K562 (cell line): Measurements from ENCODE around the gene MPG. TPM values are rescaled to one million over a fixed set of nuclear protein-coding genes. Genes with fewer than 3 reads are reported as not detected.

Source experiments
- ATAC-seq: fragments of 200-7000 bp; cut with Tn5 transposase; 3 replicates; pipeline ENCODE4 v1.9.1; 2020; ENCODE audit warnings: moderate library complexity
- BruUV-seq: library from RNA; stranded (reverse); fragments of 400-500 nt; replicated peaks from 2 replicates; lab custom pipeline; 2021; lab: Mats Ljungman, UMichigan
- CTCF ChIA-PET: fragments of 300-600 bp; formaldehyde crosslinking; extraction: SDS; loops from one replicate; lab custom pipeline; 2021; ENCODE audit warnings: low intra/inter-chr PET ratio; lab: Yijun Ruan, JAX
- POLR2A ChIA-PET: fragments of 300-600, 350-650 bp; sonication (Branson Sonifier 250); formaldehyde crosslinking; extraction: SDS; loops from one replicate; lab custom pipeline; 2021; ENCODE audit warnings: antibody characterized with exemption, inconsistent platforms; lab: Yijun Ruan, JAX
- DNase-seq, 4 experiments: peaks; one replicate each; pipeline versions ENCODE4 v3.0.0 to v3.0.0-alpha.2; 2011 to 2018; ENCODE audit warnings: low spot score in 3 of 4, mixed read lengths in 3 of 4; ENCODE audit errors: extremely low read depth in 1 of 4
- FAIRE-seq: peaks from 2 replicates; lab custom pipeline; 2011; peaks lifted over from hg19 to GRCh38; lab: Jason Lieb, UNC
- H2AFZ ChIP-seq: 2 replicates; pipeline ENCODE4 v1.6.0; 2011; ENCODE audit warnings: low read depth, low read length, control low read depth, inconsistent platforms
- H3K27ac ChIP-seq: fragments of 200-600 bp; 3 replicates; pipeline ENCODE4 v1.8.0; 2011; ENCODE audit warnings: low read depth, mild to moderate bottlenecking, control low read depth, inconsistent platforms, low read length, moderate library complexity, mixed read lengths; ENCODE audit errors: extremely low read depth
- H3K27me3 ChIP-seq, 2 experiments: fragments of 300-600 bp in 1 of 2; 2 replicates in 1 of 2; 3 replicates in 1 of 2; pipeline versions ENCODE4 v1.6.0 to v1.8.0; 2011; ENCODE audit warnings: inconsistent platforms in 2 of 2, low read length in 2 of 2, mild to moderate bottlenecking in 1 of 2, mixed read lengths in 1 of 2, moderate library complexity in 1 of 2; ENCODE audit not compliant: control insufficient read depth in 2 of 2, insufficient read depth in 2 of 2
- H3K36me3 ChIP-seq: fragments of 300-600 bp; 3 replicates; pipeline ENCODE4 v1.8.0; 2011; ENCODE audit warnings: mild to moderate bottlenecking, low read length, inconsistent platforms; ENCODE audit not compliant: control insufficient read depth, insufficient read depth
- H3K4me1 ChIP-seq, 2 experiments: fragments of 200-600 bp in 1 of 2; replicated peaks in 1 of 2; 2 replicates in 1 of 2; 3 replicates in 1 of 2; pipeline versions ENCODE4 v1.5.1 to v1.8.0; 2011; ENCODE audit warnings: inconsistent platforms in 2 of 2, low read length in 2 of 2, mild to moderate bottlenecking in 1 of 2, mixed read lengths in 1 of 2, moderate library complexity in 1 of 2; ENCODE audit not compliant: control insufficient read depth in 2 of 2, insufficient read depth in 2 of 2
- H3K4me2 ChIP-seq: 2 replicates; pipeline ENCODE4 v1.6.1; 2011; ENCODE audit warnings: low read length, control low read depth, inconsistent platforms, mixed read lengths; ENCODE audit not compliant: insufficient read depth
- H3K4me3 ChIP-seq: fragments of 200-600 bp; sonication (generic), shearing (Covaris generic); 2 replicates; pipeline ENCODE4 v1.5.1; 2016; ENCODE audit warnings: control low read depth, inconsistent platforms
- H3K79me2 ChIP-seq: fragments of 200-600 bp; 3 replicates; pipeline ENCODE4 v1.8.0; 2011; ENCODE audit warnings: low read length, inconsistent platforms; ENCODE audit not compliant: control insufficient read depth, insufficient read depth
- H3K9ac ChIP-seq, 2 experiments: 2 replicates each; pipeline versions ENCODE4 v1.6.0 to v1.6.1; 2011; ENCODE audit warnings: low read depth in 2 of 2, low read length in 2 of 2, control low read depth in 1 of 2, inconsistent platforms in 1 of 2, mild to moderate bottlenecking in 1 of 2, mixed read lengths in 1 of 2; ENCODE audit not compliant: insufficient read depth in 1 of 2
- H3K9me1 ChIP-seq: one replicate; pipeline ENCODE4 v1.6.0; 2011; ENCODE audit warnings: inconsistent platforms, mild to moderate bottlenecking, low read length, moderate library complexity; ENCODE audit not compliant: control insufficient read depth, insufficient read depth
- H3K9me3 ChIP-seq: replicated peaks from 2 replicates; pipeline ENCODE4 v1.5.1; 2011; ENCODE audit warnings: low read depth, low read length, inconsistent platforms; ENCODE audit not compliant: control insufficient read depth, insufficient read depth
- H4K20me1 ChIP-seq: replicated peaks from 2 replicates; pipeline ENCODE4 v1.6.1; 2011; ENCODE audit warnings: low read length, inconsistent platforms, mixed read lengths; ENCODE audit not compliant: control insufficient read depth, insufficient read depth
- ADNP ChIP-seq: fragments of 200-800 bp; sonication (Bioruptor generic); IDR thresholded peaks from 2 replicates; pipeline ENCODE4 v1.6.1; 2016; ENCODE audit warnings: missing genetic modification characterization, missing compliant biosample characterization
- ARID1B ChIP-seq: fragments of 450-650 bp; IDR thresholded peaks from 2 replicates; pipeline ENCODE4 v1.6.1; 2016; ENCODE audit warnings: antibody characterized with exemption, mild to moderate bottlenecking, inconsistent platforms
- CBFA2T3 ChIP-seq: fragments of 450-650 bp; IDR thresholded peaks from 2 replicates; pipeline ENCODE4 v1.6.1; 2017
- DPF2 ChIP-seq: fragments of 450-650 bp; IDR thresholded peaks from 2 replicates; pipeline ENCODE4 v1.6.1; 2016
- FOSL1 ChIP-seq: fragments of 200-800 bp; sonication (Bioruptor generic); conservative IDR thresholded peaks from 2 replicates; pipeline ENCODE4 v1.6.1; 2016; ENCODE audit warnings: missing genetic modification characterization, missing compliant biosample characterization
- JUND ChIP-seq, 2 experiments: IDR thresholded peaks; 2 replicates in 1 of 2; 3 replicates in 1 of 2; pipeline ENCODE4 v1.6.1; 2011; ENCODE audit warnings: borderline replicate concordance in 2 of 2, low read depth in 2 of 2, low read length in 2 of 2, improper control_type of control experiment in 1 of 2, missing biosample characterization in 1 of 2, missing genetic modification characterization in 1 of 2, missing genetic modification reagents in 1 of 2
- KDM1A ChIP-seq, 2 experiments: fragments of 450-650 bp; IDR thresholded peaks; 2 replicates each; pipeline ENCODE4 v1.6.1; 2016; ENCODE audit warnings: mild to moderate bottlenecking in 2 of 2
- PHB ChIP-seq: fragments of 250-450 bp; sonication (Bioruptor Pico); IDR thresholded peaks from 2 replicates; pipeline ENCODE4 v1.5.0; 2021
- SRSF1 ChIP-seq: fragments of 200-400 bp; formaldehyde crosslinking; IDR thresholded peaks from 2 replicates; pipeline ENCODE4 v1.6.1; 2017; ENCODE audit warnings: mild to moderate bottlenecking, low read depth, low read length, moderate library complexity
- SRSF9 ChIP-seq: fragments of 200-400 bp; formaldehyde crosslinking; IDR thresholded peaks from 2 replicates; pipeline ENCODE4 v1.6.1; 2017; ENCODE audit warnings: low read depth, low read length, borderline replicate concordance
- TCF3 ChIP-seq: sonication (generic); formaldehyde crosslinking; IDR thresholded peaks from 2 replicates; pipeline ENCODE4 v1.4.0; 2020; ENCODE audit warnings: mild to moderate bottlenecking, missing genetic modification reagents
- ZFX ChIP-seq: sonication (generic); formaldehyde crosslinking; IDR thresholded peaks from 2 replicates; pipeline ENCODE4 v1.8.0; 2022; ENCODE audit warnings: mild to moderate bottlenecking, missing genetic modification reagents, moderate library complexity
- ZNF197 ChIP-seq: fragments of 200-800 bp; sonication (Bioruptor generic); IDR thresholded peaks from 2 replicates; pipeline ENCODE4 v1.6.1; 2016; ENCODE audit warnings: low read depth, missing genetic modification characterization, missing compliant biosample characterization
- WGBS: fragments of 100-300 bp; shearing (Covaris generic); methylation state at CpG from one replicate; pipeline ENCODE4 v1.1.6; 2016; ENCODE audit warnings: low coverage, mixed read lengths; ENCODE audit not compliant: insufficient coverage; ENCODE audit errors: missing lambda C conversion rate; 5-methylcytosine and 5-hydroxymethylcytosine counted together
- in situ Hi-C: fragments of 300-500 bp; cut with MboI; formaldehyde crosslinking; loops from 4 replicates; pipeline ENCODE4 v1.15.0; 2018; ENCODE audit warnings: inconsistent platforms, mixed read lengths
- intact Hi-C: fragments of 100-400 bp; cut with micrococcal nuclease; formaldehyde crosslinking; loops from 2 replicates; pipeline ENCODE4 v1.14.2; 2022
- polyA plus RNA-seq, 8 experiments: library from polyadenylated mRNA; depleted of rRNA in 4 of 8; stranded (reverse) in 5 of 8; unstranded in 3 of 8; fragments of >200 nt; fragmentation: Nextera tagmentation in 2 of 8; fragmentation: Illumina TruSeq in 1 of 8; extraction: Ambion mirVana in 2 of 8; extraction: Trizol in 1 of 8; gene quantifications; 2 replicates each; pipeline versions ENCODE4 v1.2.1 to v1.2.3, GENCODE V29; 2011 to 2014; ENCODE audit warnings: inconsistent platforms in 1 of 8, missing spikeins in 1 of 8
- total RNA-seq, 7 experiments: library from RNA; depleted of rRNA in 6 of 7; stranded (reverse); fragments of >200 nt in 6 of 7; fragmentation: Illumina TruSeq in 2 of 7; extraction: Trizol in 2 of 7; gene quantifications; 2 replicates each; pipeline versions ENCODE4 v1.2.1 to v1.2.3, GENCODE V29; 2011 to 2021; ENCODE audit warnings: low replicate concordance in 1 of 7

Gene MPG
- total and polyA plus RNA-seq, 9 of the 15 experiments (the other 6 are each of a cell fraction or from before 2014, with no cell fraction given), result 0.42 to 226 (median 36.2) TPM

DNA sequence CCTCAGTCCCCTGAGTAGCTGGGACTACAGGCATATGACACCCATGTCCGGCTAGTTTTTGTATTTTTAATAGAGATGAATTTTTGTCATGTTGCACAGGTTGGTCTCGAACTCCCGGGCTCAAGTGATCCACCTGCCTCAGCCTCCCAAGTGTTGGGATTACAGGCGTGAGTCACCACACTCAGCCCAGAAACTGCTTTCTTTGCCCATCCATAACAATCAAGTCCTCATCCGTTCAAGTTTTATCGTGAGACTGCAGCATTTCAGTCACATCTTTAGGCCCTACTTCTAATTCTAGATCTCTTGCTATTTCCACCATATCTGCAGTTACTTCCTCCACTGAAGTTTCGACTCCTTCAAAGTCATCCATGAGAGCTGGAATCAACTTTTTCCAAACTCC, 54.1 kb downstream of the MPG start:
- no peak overlapping the region for H3K4me3 ChIP-seq
- H4K20me1 ChIP-seq, result no peaks in the 10 kb centered on the region
- no peaks in the 10 kb centered on the region for H3K9me3 ChIP-seq
- peaks cover 82% of the 10 kb centered on the region for H3K79me2 ChIP-seq
- in situ Hi-C loops, result no loop called here
- ChIA-PET CTCF (interaction anchor here (0.7 kb wide), 1 partner anchor 35 kb away, joined by 3 read pairs; no protein-coding TSS in a partner anchor), POLR2A (interaction anchor here (0.6 kb wide), 1 partner anchor 40 kb away, joined by 3 read pairs; no protein-coding TSS in a partner anchor)
- peak overlapping the region; percentile 36; the same call in 1 of the 3 replicates for H3K27ac ChIP-seq
- peaks cover 38% of the 10 kb centered on the region for H3K36me3 ChIP-seq
- H3K27me3 ChIP-seq, result no peaks in the 10 kb centered on the region
- peak in 1 of 4 experiments; percentile 48 for DNase-seq
- WGBS, result 36% methylated on average over 7 of the region's 7 CpGs
- ATAC-seq, result peak; percentile 17
- peak; percentile 6 for FAIRE-seq
- peaks cover 37 to 38% of the 10 kb centered on the region in 2 experiments; a peak in 4 of 5 replicates for H3K4me1 ChIP-seq
- BruUV-seq, result no TSS peak
- H2AFZ ChIP-seq, result no peak overlapping the region
- TF ChIP-seq JUND (IDR thresholded peaks at IDR 0.05; ENCODE audit: borderline replicate concordance, low read depth, low read length), result peak; percentile 40; the same call in 1 of the 2 replicates
- TF ChIP-seq JUND (tag; IDR thresholded peaks at IDR 0.05; ENCODE audit: borderline replicate concordance, low read depth, low read length), result no peak
- no peak for TF ChIP-seq SRSF1
- no peak for TF ChIP-seq PHB (CRISPR knock-in tag)
- TF ChIP-seq CBFA2T3, result peak; percentile 43; the same call in 1 of the 2 replicates
- no peak for TF ChIP-seq ZNF197
- no peak for TF ChIP-seq SRSF9
- TF ChIP-seq ADNP (tag), result 0 out of 2 replicates have a peak, but pooled peaks have one; percentile 31
- 0 out of 2 replicates have a peak, but pooled peaks have one; percentile 33 for TF ChIP-seq FOSL1 (tag)
- TF ChIP-seq KDM1A (IDR thresholded peaks at IDR 0.05), result peak; percentile 33 to 55; a peak in 2 of 4 replicates
- TF ChIP-seq TCF3 (CRISPR knock-in tag), result peak; percentile 55
- 0 out of 2 replicates have a peak, but pooled peaks have one; percentile 23 for TF ChIP-seq ZFX
- TF ChIP-seq ARID1B, result peak; percentile 44; the same call in 1 of the 2 replicates
- peak; percentile 42 for TF ChIP-seq DPF2
- intact Hi-C loops, result no loop called here
- peak overlapping the region; percentile 24; the same call in 1 of the 2 replicates for H3K4me2 ChIP-seq
- H3K9ac ChIP-seq, result peak overlapping the region in 1 of 2 experiments; percentile 54; a peak in 1 of 4 replicates
- no peaks in the 10 kb centered on the region for H3K9me1 ChIP-seq
